ENCODE data around the gene REV3L.

- TF ChIP-seq CTCF (IDR thresholded peaks at IDR 0.05) (no peak), EZH2 (IDR thresholded peaks at IDR 0.05; ENCODE audit: borderline replicate concordance, insufficient read depth, low read depth, low read length, poor library complexity, severe bottlenecking) (no peak)
Observed at GRCh38 chr6:111458670-111459232, 24.3 kb downstream of the REV3L start.
